HG02852 (cell line): ENCODE results near the gene CBLC.
"Not testable (repeated sequence)": the region's sequence is repeated elsewhere in the genome, so short reads cannot be mapped to it uniquely, and the experiment has no call there.

ENCODE experiments used
- ATAC-seq: cut with Tn5 transposase; IDR thresholded peaks from one replicate; pipeline ENCODE4 v1.9.1; 2021; ENCODE audit warnings: mild to moderate bottlenecking, moderate library complexity; ENCODE audit not compliant: unreplicated experiment

Gene CBLC

DNA sequence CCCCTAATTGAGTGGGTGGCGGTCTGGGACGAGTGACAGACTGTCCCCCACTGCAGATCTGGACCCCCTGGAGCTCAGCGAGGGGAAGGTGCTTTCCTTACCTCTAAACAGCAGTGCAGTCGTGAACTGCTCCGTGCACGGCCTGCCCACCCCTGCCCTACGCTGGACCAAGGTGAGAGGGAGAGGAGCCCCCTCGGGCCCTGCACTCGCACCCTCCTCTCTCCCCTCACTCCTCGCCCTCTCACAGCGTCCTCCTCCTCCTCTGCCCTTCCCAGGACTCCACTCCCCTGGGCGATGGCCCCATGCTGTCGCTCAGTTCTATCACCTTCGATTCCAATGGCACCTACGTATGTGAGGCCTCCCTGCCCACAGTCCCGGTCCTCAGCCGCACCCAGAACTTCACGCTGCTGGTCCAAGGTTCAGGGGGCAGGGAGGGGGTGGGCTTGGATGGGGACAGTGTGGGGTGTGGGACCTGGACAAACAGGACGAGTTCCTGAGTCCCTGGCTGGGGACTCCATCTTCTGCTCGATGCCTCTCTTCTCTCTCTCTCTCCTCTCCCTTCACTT is 40.9 kb downstream of the CBLC start:
- ATAC-seq, result no peak

DNA sequence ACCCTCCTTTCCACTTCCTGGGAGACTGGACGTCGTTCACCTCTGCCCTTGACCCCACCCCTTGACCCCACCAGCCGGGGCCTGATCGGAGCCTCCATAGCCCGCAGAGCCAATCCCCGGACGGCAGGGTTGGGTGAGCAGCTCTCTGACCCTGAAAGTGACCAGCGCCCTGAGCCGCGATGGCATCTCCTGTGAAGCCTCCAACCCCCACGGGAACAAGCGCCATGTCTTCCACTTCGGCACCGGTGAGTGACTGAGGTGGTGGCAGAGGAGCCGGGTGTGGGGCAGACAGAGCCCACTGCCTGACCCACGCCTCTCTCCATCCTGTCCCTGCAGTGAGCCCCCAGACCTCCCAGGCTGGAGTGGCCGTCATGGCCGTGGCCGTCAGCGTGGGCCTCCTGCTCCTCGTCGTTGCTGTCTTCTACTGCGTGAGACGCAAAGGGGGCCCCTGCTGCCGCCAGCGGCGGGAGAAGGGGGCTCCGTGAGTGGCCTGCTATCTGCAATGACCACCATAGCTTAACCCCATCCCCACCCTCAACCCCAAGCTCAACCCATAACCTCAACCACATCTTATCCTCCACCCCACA is 41.6 kb downstream of the CBLC start:
- no peak for ATAC-seq

DNA sequence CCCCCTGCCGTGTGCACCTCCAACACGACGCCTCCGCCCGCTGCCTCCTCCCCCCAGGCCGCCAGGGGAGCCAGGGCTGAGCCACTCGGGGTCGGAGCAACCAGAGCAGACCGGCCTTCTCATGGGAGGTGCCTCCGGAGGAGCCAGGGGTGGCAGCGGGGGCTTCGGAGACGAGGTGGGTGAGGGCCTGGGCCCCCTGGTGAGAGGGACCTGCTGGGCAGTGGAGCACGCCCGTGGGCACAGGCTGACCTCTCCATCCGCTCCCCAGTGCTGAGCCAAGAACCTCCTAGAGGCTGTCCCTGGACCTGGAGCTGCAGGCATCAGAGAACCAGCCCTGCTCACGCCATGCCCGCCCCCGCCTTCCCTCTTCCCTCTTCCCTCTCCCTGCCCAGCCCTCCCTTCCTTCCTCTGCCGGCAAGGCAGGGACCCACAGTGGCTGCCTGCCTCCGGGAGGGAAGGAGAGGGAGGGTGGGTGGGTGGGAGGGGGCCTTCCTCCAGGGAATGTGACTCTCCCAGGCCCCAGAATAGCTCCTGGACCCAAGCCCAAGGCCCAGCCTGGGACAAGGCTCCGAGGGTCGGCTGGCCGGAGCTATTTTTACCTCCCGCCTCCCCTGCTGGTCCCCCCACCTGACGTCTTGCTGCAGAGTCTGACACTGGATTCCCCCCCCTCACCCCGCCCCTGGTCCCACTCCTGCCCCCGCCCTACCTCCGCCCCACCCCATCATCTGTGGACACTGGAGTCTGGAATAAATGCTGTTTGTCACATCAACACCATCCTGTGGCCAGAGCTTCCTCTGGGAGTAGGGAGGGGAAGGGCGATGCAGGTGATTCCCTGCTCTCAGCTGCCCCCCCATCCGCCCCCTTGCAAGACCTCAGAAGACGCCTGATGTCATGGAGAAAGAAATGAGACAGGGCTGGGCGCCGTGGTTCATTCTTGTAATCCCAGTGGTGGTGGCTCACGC is 43.2 kb downstream of the CBLC start:
- no peak for ATAC-seq

- no peak for ATAC-seq
These were observed 44.5 kb downstream of the CBLC start for GRCh38 chr19:44822177-44822576.

DNA sequence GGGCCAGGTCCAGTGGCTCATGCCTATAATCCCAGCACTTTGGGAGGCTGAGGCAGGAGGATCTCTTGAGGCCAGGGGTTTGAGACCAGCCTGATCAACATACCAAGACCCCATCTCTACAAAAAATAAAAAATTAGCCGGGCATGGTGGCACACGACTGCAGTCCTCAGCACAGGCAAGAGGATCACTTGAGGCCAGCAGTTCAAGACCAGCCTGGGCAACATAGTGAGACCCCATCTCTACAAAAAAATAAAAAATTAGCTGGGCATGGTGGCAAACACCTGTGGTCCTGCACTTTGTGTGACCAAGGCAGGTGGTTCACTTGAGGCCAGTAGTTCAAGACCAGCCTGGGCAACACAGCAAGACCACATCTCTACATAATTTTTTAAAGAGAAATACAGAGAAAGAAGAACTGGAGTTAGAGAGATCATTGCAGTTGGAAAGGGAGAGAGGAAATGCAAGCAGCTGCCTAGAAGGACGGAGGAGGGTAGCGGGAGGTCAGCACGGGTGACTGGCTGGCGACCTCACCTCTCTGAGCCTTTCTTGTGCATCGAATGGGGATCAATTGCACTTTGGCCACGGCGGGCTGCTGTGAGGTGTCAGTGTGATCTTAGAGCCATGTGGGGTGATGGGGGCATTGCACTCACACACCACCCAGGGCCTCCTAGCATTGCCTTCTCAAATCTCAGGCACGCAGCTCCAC is 45.1 kb downstream of the CBLC start:
- ATAC-seq, result no peak

GRCh38 chr19:44823373-44823698 is 45.6 kb downstream of the CBLC start:
- no peak for ATAC-seq

DNA sequence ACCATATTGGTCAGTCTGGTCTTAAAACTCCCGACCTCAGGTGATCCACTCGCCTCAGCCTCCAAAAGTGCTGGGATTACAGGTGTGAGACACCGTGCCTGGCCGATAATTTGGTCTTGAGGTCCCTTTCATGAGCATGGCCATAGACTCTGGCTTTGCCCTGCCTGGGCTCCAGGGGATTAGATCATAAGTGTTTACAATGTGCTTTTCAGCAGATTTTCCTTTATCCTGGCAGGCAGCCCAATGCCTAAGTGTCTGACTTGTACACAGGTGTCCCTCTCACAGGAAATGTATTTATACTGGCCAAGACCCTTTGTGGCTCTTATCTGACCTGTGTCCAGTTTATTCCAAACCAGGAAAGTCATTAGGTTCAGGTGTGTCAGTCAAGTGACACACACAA is 47.1 kb downstream of the CBLC start:
- no peak for ATAC-seq

- not testable (repeated sequence) for ATAC-seq
These were observed 55.2 kb downstream of the CBLC start for GRCh38 chr19:44832875-44833274.

GRCh38 chr19:44834399-44834798 is 56.7 kb downstream of the CBLC start:
- not testable (repeated sequence) for ATAC-seq

DNA sequence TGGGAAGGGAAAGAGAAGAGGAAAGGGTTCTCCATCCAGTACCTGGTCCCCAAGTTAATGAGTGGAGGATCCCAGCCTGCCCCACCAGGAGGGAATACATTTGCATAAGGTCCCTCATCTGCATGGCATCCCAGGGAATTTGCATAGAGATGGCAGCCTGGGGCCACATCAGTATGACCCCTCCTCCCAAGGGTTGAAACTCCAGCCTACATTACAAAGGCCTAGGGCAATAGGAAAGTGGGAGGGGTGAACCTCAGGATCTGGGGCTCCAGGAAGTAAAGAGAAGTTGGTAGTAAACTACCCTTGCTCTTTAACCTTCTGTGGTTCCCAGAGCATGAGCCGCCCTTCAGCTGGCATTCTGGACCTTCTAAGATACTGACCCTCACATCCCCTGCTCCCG is 61.6 kb downstream of the CBLC start:
- ATAC-seq, result no peak

- ATAC-seq, result no peak
These were observed 63.1 kb downstream of the CBLC start for GRCh38 chr19:44840811-44841210.

- no peak for ATAC-seq
These were observed 63.5 kb downstream of the CBLC start for GRCh38 chr19:44841231-44841630.

DNA sequence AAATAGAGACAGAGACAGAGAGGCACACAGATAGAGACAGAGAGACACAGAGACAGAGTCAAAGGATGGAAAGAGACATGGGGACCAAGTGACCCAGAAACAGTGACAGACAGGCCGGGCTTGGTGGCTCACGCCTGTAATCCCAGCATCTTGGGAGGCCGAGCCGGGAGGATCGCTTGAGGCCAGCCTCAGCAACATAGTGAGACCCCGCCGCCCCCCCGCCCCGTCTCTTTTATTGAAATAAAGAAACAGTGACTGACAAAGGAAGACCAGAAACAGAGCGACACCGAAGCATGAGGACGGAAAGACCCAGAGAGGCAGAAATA is 67.6 kb downstream of the CBLC start:
- no peak for ATAC-seq

DNA sequence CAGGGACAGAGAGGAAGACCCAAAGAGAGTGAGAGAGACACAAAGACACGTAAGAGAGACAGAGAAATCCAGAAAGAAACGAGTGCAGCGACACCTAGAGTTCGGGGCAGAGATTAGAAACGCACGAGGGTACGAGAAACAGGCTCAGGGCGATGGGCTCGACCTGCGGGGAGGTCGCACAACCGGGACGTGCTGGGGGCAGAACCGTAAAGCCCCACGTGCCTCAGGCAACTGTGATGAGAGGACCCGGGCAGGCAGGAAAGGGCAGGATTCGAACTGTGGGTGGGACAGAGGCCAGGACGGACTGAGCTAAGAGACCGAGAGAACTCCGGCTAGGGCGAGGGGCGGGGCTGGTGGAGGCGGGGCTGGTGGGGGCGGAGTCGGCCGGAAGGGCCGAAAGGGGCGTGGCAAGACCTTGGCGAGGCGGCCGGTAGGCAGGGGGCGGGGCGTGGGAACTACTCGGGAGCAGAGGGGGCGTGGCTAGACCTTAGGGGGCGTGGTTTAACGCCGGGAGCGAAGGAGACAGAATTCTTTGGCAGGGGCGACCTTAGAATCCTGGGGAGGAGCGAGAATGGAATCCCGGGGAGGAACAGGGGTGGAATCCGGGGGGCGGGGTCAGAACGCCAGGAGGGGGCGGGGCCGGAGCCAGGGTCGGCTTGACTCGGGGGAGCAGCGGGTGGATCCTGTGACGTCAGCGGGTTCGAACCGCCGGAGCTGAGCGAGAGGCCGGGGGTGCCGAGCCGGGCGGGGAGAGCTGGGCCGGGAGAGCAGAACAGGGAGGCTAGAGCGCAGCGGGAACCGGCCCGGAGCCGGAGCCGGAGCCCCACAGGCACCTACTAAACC is 68.1 kb downstream of the CBLC start, which contains the start of gene NECTIN2:
TSS of gene NECTIN2 (plus strand) at position 686 of the 843 bp plus-strand sequence. CDS start 229 bp downstream, outside the sequence.
- peak; percentile 53 for ATAC-seq

- no peak for ATAC-seq
These were observed 68.9 kb downstream of the CBLC start for GRCh38 chr19:44846455-44847143.

- no peak for ATAC-seq
These were observed 69.7 kb downstream of the CBLC start for GRCh38 chr19:44847144-44848035.

GRCh38 chr19:44848036-44848811 is 70.5 kb downstream of the CBLC start:
- ATAC-seq, result no peak

DNA sequence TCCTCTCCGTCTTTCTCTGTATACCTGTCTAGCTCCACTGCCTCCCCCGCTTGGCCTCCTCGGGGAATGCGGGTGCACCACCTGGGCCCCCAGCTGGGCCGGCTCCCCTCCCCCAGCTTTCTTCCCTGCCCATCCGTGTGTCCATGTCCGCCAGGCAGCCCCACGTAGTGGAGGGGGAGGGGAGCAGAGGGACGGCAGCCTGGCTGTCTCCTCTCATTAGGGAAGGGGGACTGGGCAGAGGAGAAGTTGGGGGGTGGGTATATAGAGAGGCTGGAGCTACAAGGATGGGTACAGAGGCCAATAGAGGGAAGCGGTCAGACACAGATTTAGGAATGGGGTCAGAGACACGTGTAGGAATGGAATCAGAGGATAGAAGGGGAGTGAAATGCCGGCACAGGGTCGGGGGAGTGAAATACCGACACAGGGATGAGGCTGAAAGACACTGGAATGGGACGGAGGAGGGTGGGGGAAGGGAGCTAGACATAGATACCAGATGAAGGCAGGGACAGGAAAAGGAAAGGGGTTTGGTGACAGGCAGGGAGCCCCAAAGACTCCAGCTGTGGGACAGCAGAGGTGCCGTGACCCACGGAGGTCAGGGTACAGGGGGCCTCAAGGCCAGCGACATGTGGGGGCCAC is 71.2 kb downstream of the CBLC start:
- ATAC-seq, result no peak
